ENCODE measurements around the gene PHRF1.

PHRF1 gene

GRCh38 chr11:614623-615503 is 38.6 kb downstream of the PHRF1 start:
- Histone ChIP-seq H3K9ac (ENCODE audit: low read length) (peak overlapping the region; percentile 93), H3K4me3 (ENCODE audit: low read length) (peak overlapping the region; percentile 92), H3K4me1 (ENCODE audit: control insufficient read depth, insufficient read depth, low read length) (peaks cover 4% of the 10 kb centered on the region), H3K36me3 (ENCODE audit: control insufficient read depth, insufficient read depth, low read length) (peaks cover 19% of the 10 kb centered on the region), H3K27me3 (ENCODE audit: control insufficient read depth, insufficient read depth, low read length) (no peaks in the 10 kb centered on the region), H3K27ac (ENCODE audit: low read depth, low read length) (peak overlapping the region; percentile 98)

DNA sequence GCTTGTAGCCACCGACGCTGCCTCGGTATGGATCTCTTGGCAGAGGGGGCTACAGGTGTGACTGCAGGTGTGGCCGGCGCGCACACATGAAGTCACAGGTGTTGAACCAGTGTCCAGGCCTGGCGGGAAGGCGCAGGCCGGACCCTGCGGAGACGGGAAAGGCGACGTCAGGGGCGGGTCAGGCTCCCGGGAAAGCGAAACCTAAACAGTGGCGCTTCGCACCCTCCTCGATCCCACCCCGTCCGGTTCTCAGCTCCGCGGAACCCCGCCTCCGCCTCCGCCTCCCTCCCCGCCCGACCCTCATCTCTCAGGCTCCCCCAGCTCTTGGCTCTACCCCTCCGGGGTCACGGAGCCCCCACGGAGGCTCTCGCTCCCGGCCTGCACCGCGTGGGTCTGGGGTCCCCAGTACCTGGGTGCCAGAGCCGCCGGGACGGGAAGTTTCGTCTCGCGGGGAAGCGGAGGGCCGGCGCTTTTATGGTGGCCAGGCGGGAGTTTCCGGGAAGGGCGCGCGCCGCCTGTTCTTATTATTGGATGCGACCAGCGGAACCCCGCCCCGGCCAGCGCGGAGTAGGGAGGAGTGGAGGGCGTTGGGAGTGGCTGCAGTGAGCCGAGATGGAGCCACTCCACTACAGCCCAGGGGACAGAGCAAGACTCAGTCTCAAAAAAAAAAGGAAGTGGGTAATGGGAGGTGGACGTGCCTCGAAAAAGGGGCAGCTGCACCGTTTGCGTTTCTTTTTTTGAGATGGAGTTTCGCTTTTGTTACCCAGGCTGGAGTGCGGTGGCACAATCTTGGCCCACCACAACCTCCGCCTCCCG is 39.4 kb downstream of the PHRF1 start, which contains the start of gene IRF7:
Gene IRF7 (minus strand): TSS at position 447 of the 816 bp plus-strand sequence. CDS start 586 bp downstream, outside the sequence.
- peaks cover 4% of the 10 kb centered on the region for H3K4me1 ChIP-seq (ENCODE audit: control insufficient read depth, insufficient read depth, low read length)
- peaks cover 15% of the 10 kb centered on the region for H3K36me3 ChIP-seq (ENCODE audit: control insufficient read depth, insufficient read depth, low read length)
- no peaks in the 10 kb centered on the region for H3K27me3 ChIP-seq (ENCODE audit: control insufficient read depth, insufficient read depth, low read length)
- peak within 1 kb of the TSS; percentile 92 for H3K4me3 ChIP-seq (ENCODE audit: low read length)
- peak within 1 kb of the TSS; percentile 98 for H3K27ac ChIP-seq (ENCODE audit: low read depth, low read length)
- H3K9ac ChIP-seq (ENCODE audit: low read length) = peak within 1 kb of the TSS; percentile 93

DNA sequence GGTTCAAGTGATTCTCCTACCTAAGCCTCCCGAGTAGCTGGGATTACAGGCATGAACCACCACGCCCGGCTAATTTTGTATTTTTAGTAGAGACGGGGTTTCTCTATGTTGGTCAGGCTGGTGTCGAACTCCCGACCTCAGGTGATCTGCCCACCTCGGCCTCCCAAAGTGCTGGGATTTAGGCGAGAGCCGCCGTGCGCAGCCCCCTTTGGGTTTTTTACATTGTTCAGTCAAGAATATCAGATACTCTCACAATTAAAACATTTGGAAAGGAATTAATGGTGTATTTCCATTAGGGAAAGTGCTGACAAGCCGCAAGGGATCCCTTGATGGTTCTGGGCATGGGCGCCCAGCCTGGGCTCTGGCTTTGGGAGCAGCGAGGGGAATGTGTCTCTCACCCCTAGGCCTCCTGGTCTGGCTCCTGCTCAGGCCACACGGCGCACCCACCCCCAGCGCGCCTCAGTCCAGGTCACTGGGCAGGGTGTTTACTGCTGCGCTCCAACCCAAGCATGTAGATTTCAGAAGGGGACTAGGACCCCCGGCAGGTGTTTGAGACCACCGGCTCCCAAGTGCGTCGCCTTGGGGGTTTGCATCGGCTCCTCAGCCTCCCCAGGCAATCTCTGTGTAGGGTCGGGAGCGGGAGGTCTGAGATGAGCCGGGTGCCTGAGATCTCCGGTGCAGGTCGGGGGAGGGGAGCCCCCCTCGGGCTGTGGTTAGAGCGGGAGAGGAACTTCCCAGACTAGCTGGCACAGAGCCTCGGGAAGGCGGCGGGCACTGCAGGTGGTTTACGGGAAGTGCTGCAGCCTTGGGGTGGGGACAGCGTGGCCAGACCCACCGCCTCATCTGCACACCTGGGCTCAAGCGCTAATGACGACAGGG is 40.3 kb downstream of the PHRF1 start:
- no peaks in the 10 kb centered on the region for H3K27me3 ChIP-seq (ENCODE audit: control insufficient read depth, insufficient read depth, low read length)
- peak overlapping the region; percentile 98 for H3K27ac ChIP-seq (ENCODE audit: low read depth, low read length)
- H3K36me3 ChIP-seq (ENCODE audit: control insufficient read depth, insufficient read depth, low read length) = peaks cover 7% of the 10 kb centered on the region
- peaks cover 4% of the 10 kb centered on the region for H3K4me1 ChIP-seq (ENCODE audit: control insufficient read depth, insufficient read depth, low read length)
- peak overlapping the region; percentile 92 for H3K4me3 ChIP-seq (ENCODE audit: low read length)
- no peak overlapping the region for H3K9ac ChIP-seq (ENCODE audit: low read length)

GRCh38 chr11:617199-617911 is 41.1 kb downstream of the PHRF1 start:
- Histone ChIP-seq H3K9ac (ENCODE audit: low read length) (no peak overlapping the region), H3K4me1 (ENCODE audit: control insufficient read depth, insufficient read depth, low read length) (peaks cover 4% of the 10 kb centered on the region), H3K27ac (ENCODE audit: low read depth, low read length) (no peak overlapping the region), H3K4me3 (ENCODE audit: low read length) (no peak overlapping the region), H3K27me3 (ENCODE audit: control insufficient read depth, insufficient read depth, low read length) (no peaks in the 10 kb centered on the region), H3K36me3 (ENCODE audit: control insufficient read depth, insufficient read depth, low read length) (peaks cover 4% of the 10 kb centered on the region)

- Histone ChIP-seq H3K4me3 (ENCODE audit: low read length) (no peak overlapping the region), H3K27me3 (ENCODE audit: control insufficient read depth, insufficient read depth, low read length) (no peaks in the 10 kb centered on the region), H3K27ac (ENCODE audit: low read depth, low read length) (no peak overlapping the region), H3K4me1 (ENCODE audit: control insufficient read depth, insufficient read depth, low read length) (peaks cover 4% of the 10 kb centered on the region), H3K9ac (ENCODE audit: low read length) (no peak overlapping the region), H3K36me3 (ENCODE audit: control insufficient read depth, insufficient read depth, low read length) (peaks cover 4% of the 10 kb centered on the region)
These were observed 41.8 kb downstream of the PHRF1 start for GRCh38 chr11:617912-618682.

DNA sequence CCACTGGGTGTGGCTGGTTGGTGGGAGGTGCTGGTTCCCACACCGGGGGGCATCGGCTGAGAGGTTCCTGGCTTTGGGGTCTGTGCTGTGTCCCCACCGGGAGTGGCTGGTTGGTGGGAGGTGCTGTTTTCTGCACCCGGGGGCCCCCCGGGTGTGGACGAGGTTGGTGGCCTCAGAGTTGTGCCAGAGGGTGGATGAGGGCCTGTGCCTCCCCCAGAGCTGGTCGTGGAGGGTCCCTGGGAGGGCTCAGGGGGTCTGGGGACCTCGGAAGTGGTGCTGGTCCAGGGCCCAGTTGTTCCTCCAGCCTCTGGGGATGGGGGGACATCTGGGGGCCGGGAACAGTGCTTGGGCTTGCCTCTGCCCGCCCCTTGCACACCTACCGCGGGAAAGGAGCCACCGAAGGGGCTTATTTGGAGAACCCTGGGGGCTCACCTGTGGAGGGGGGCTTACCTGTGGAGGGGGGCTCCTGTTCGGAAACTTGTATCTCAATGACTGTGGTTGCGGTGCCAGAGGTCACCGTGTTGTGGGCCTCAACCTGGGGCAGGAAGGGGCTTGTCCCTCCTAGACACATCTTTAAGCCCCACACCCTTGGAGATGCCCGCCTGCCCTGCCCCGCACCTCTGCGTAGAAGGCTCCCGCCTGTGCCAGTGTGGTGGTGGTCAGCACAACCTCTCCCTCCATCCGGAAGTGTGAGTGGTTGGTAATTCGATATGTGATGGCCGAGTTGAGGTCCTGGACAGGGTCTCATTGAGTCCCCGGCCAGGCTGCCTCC is 42.8 kb downstream of the PHRF1 start:
- Histone ChIP-seq H3K27ac (ENCODE audit: low read depth, low read length) (no peak overlapping the region), H3K36me3 (ENCODE audit: control insufficient read depth, insufficient read depth, low read length) (peaks cover 4% of the 10 kb centered on the region), H3K27me3 (ENCODE audit: control insufficient read depth, insufficient read depth, low read length) (no peaks in the 10 kb centered on the region), H3K9ac (ENCODE audit: low read length) (no peak overlapping the region), H3K4me3 (ENCODE audit: low read length) (no peak overlapping the region), H3K4me1 (ENCODE audit: control insufficient read depth, insufficient read depth, low read length) (peaks cover 4% of the 10 kb centered on the region)

- Histone ChIP-seq H3K9ac (ENCODE audit: low read length) (no peak overlapping the region), H3K27me3 (ENCODE audit: control insufficient read depth, insufficient read depth, low read length) (no peaks in the 10 kb centered on the region), H3K27ac (ENCODE audit: low read depth, low read length) (no peak overlapping the region), H3K4me3 (ENCODE audit: low read length) (no peak overlapping the region), H3K36me3 (ENCODE audit: control insufficient read depth, insufficient read depth, low read length) (peaks cover 4% of the 10 kb centered on the region), H3K4me1 (ENCODE audit: control insufficient read depth, insufficient read depth, low read length) (peaks cover 4% of the 10 kb centered on the region)
These were observed 43.4 kb downstream of the PHRF1 start for GRCh38 chr11:619628-620050.

- Histone ChIP-seq H3K9ac (ENCODE audit: low read length) (no peak overlapping the region), H3K36me3 (ENCODE audit: control insufficient read depth, insufficient read depth, low read length) (peaks cover 4% of the 10 kb centered on the region), H3K4me1 (ENCODE audit: control insufficient read depth, insufficient read depth, low read length) (peaks cover 1% of the 10 kb centered on the region), H3K27me3 (ENCODE audit: control insufficient read depth, insufficient read depth, low read length) (no peaks in the 10 kb centered on the region), H3K27ac (ENCODE audit: low read depth, low read length) (no peak overlapping the region), H3K4me3 (ENCODE audit: low read length) (no peak overlapping the region)
These were observed 43.9 kb downstream of the PHRF1 start for GRCh38 chr11:620201-620600.

DNA sequence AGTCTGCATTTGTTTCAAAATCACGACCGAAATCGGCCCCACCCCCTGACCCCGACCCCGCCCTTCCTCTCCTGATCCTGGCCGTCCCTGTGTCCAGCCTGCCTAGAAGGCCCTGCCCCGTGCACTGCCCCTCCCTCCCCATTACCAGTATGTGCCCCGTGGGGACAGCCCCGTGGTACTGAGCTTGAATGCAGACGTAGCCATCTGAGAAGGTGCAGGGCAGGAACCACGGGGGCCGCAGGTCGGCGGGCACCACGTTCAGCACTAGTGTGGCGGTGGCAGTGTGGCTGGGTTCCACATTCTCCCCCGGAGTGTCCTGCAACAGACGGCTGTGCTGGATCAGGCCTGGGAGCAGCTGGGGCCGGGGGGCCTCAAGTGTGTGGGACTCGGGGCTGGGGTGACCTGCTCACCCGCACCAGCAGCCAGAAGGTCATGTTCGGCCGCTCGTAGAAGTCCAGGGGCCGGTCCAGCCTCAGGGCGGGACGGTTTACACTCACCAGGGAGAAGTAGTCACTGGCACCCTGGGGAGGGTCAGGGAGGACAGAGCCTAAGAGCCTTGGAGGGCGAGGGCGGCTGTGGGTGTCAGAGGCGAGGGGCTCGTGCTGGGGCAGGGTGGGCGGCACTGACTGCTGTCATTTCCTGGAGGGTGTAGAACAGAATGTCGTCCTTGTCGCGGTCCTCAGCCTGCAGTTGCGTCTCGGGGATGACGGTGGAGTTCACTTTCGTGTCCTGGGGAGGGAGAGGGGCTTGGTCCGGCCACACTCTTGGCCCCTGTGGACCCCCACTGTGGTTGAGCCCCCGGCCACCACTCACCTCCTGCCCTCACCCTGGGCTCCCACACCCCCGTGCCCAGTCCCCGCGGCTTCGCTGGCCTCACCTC is 44.9 kb downstream of the PHRF1 start:
- Histone ChIP-seq H3K27ac (ENCODE audit: low read depth, low read length) (no peak overlapping the region), H3K4me3 (ENCODE audit: low read length) (no peak overlapping the region), H3K36me3 (ENCODE audit: control insufficient read depth, insufficient read depth, low read length) (peaks cover 4% of the 10 kb centered on the region)

DNA sequence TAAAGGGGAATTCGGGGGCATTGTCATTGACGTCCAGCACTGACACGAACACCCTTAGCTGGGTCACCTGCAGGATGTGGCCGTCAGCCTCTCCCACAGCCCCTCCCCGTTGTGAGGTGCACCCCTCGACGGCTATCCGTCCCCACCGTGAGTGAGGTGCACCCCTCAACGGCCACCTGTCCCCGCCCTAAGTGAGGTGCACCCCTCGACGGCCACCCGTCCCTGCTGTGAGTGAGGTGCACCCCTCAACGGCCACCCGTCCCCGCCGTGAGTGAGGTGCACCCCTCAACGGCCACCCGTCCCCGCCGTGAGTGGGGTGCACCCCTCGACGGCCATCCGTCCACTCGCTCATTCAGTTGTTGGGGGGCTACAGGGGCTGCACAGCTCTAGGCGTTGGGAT is 45.6 kb downstream of the PHRF1 start:
- H3K9ac ChIP-seq (ENCODE audit: low read length) = no peak overlapping the region
- H3K27ac ChIP-seq (ENCODE audit: low read depth, low read length) = no peak overlapping the region
- H3K4me3 ChIP-seq (ENCODE audit: low read length) = no peak overlapping the region
- no peaks in the 10 kb centered on the region for H3K27me3 ChIP-seq (ENCODE audit: control insufficient read depth, insufficient read depth, low read length)
- peaks cover 4% of the 10 kb centered on the region for H3K36me3 ChIP-seq (ENCODE audit: control insufficient read depth, insufficient read depth, low read length)
- no peaks in the 10 kb centered on the region for H3K4me1 ChIP-seq (ENCODE audit: control insufficient read depth, insufficient read depth, low read length)

More for the DNA sequence above, 44.9 kb downstream of the PHRF1 start:
- Histone ChIP-seq H3K9ac (ENCODE audit: low read length) (no peak overlapping the region), H3K4me1 (ENCODE audit: control insufficient read depth, insufficient read depth, low read length) (no peaks in the 10 kb centered on the region), H3K27me3 (ENCODE audit: control insufficient read depth, insufficient read depth, low read length) (no peaks in the 10 kb centered on the region)

Measured in rectal smooth muscle tissue (tissue), 1 donor.